ENCODE measurements around the gene DCDC2C.

DNA sequence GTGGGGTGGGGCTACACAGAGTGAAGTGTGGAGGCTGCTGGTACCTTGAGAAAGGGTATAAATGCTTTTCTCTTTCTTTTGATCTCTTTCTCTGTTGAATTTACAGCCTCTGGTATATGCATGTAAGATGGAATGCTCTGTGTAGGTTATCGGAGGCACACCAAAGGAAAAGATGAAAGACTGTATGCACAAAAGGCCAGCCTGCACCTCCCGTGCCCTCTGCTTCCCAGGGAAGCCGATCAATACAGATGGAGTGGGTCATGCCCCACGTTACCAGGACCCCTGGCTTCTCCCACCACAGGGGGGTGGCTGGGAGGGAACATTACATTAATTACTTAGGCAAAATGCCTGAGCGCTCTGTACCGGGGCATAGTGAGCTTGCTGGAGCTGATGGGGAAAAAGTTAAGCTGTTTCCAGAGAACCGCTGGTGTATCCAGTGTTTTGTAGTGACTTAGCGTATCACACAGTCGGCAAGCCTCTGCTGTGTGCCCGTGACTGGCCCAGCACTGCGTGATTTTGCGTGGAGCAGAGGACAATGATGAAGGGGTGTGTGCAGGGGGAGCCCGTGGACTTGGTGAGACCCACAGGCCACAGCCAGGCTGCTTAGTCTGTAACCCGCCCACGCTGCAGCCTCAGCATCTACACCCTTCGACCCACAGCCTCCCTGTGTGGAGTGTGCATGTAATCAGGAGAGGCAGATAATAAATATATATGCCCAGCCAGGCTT lies 37.3 kb upstream of the DCDC2C start:
- TF ChIP-seq, protein P1, sequence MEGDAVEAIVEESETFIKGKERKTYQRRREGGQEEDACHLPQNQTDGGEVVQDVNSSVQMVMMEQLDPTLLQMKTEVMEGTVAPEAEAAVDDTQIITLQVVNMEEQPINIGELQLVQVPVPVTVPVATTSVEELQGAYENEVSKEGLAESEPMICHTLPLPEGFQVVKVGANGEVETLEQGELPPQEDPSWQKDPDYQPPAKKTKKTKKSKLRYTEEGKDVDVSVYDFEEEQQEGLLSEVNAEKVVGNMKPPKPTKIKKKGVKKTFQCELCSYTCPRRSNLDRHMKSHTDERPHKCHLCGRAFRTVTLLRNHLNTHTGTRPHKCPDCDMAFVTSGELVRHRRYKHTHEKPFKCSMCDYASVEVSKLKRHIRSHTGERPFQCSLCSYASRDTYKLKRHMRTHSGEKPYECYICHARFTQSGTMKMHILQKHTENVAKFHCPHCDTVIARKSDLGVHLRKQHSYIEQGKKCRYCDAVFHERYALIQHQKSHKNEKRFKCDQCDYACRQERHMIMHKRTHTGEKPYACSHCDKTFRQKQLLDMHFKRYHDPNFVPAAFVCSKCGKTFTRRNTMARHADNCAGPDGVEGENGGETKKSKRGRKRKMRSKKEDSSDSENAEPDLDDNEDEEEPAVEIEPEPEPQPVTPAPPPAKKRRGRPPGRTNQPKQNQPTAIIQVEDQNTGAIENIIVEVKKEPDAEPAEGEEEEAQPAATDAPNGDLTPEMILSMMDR (IDR thresholded peaks at IDR 0.05; ENCODE audit: extremely low read depth in 1 of 2, insufficient read depth in 1 of 2, low read depth in 1 of 2, low read length in 2 of 2), result no peak
- TF ChIP-seq EZH2 (IDR thresholded peaks at IDR 0.05; ENCODE audit: borderline replicate concordance, low read depth, low read length, severe bottlenecking), result no peak
- no peak for TF ChIP-seq POLR2A (IDR thresholded peaks at IDR 0.05; ENCODE audit: low read depth, low read length)
- no peak for TF ChIP-seq FOS (IDR thresholded peaks at IDR 0.05; ENCODE audit: borderline replicate concordance, insufficient read depth, low read length)
- no peak for TF ChIP-seq POLR2AphosphoS5 (IDR thresholded peaks at IDR 0.05; ENCODE audit: insufficient read depth, low read depth, low read length)
- no peak for TF ChIP-seq JUN (IDR thresholded peaks at IDR 0.05; ENCODE audit: borderline replicate concordance, insufficient read depth, insufficient read length, low read depth)
- TF ChIP-seq, protein P2, sequence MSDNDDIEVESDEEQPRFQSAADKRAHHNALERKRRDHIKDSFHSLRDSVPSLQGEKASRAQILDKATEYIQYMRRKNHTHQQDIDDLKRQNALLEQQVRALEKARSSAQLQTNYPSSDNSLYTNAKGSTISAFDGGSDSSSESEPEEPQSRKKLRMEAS (IDR thresholded peaks at IDR 0.05; ENCODE audit: insufficient read depth, insufficient read length), result no peak
- TF ChIP-seq MYC (IDR thresholded peaks at IDR 0.05; ENCODE audit: low read depth, low read length), result no peak
